CD14-positive monocyte (primary cell): Measurements from ENCODE around the gene YBX3. TPM values are rescaled to one million over a fixed set of nuclear protein-coding genes. Genes with fewer than 3 reads are reported as not detected.

Experiments
- DNase-seq, 3 donors: peaks; one replicate each; pipeline ENCODE4 v3.0.0-alpha.2; 2011 to 2022
- H2AFZ ChIP-seq: 2 replicates; pipeline ENCODE4 v1.6.0; 2012; ENCODE audit warnings: mild to moderate bottlenecking, low read depth, low read length, inconsistent platforms; ENCODE audit not compliant: insufficient read depth, poor library complexity, severe bottlenecking
- H3K27ac ChIP-seq, 2 donors: 1 replicate in 1 of 2; 2 replicates in 1 of 2; pipeline ENCODE4 v1.5.1; 2012 to 2013; ENCODE audit warnings: low read length in 2 of 2, control low read depth in 1 of 2, inconsistent platforms in 1 of 2, low read depth in 1 of 2, mild to moderate bottlenecking in 1 of 2
- H3K27me3 ChIP-seq, 2 donors: one replicate each; pipeline versions ENCODE4 v1.6.0 to v1.6.1; 2011 to 2013; ENCODE audit warnings: low read length in 2 of 2; ENCODE audit not compliant: control insufficient read depth in 2 of 2, insufficient read depth in 2 of 2
- H3K36me3 ChIP-seq, 2 donors: replicated peaks in 1 of 2; 1 replicate in 1 of 2; 2 replicates in 1 of 2; pipeline versions ENCODE4 v1.5.1 to v1.6.1; 2012 to 2013; ENCODE audit warnings: low read length in 2 of 2, control low read depth in 1 of 2, inconsistent platforms in 1 of 2, mild to moderate bottlenecking in 1 of 2; ENCODE audit not compliant: insufficient read depth in 2 of 2, control insufficient read depth in 1 of 2
- H3K4me1 ChIP-seq, 2 donors: 1 replicate in 1 of 2; 2 replicates in 1 of 2; pipeline versions ENCODE4 v1.5.1 to v1.6.1; 2012 to 2013; ENCODE audit warnings: low read length in 2 of 2, control low read depth in 1 of 2, inconsistent platforms in 1 of 2, mild to moderate bottlenecking in 1 of 2, moderate library complexity in 1 of 2; ENCODE audit not compliant: insufficient read depth in 2 of 2, control insufficient read depth in 1 of 2
- H3K4me2 ChIP-seq: replicated peaks from 2 replicates; pipeline ENCODE3; 2012; ENCODE audit warnings: low read length, moderate library complexity, mild to moderate bottlenecking; ENCODE audit not compliant: poor library complexity, severe bottlenecking; ENCODE audit errors: extremely low read depth
- H3K4me3 ChIP-seq, 3 experiments: fragments of 200-600 bp in 1 of 3; sonication (generic) in 1 of 3; replicated peaks in 1 of 3; 1 replicate in 2 of 3; 2 replicates in 1 of 3; pipeline ENCODE4 v1.5.1; 2011 to 2013; ENCODE audit warnings: low read length in 3 of 3, mild to moderate bottlenecking in 3 of 3, control low read depth in 2 of 3, low read depth in 2 of 3, inconsistent platforms in 1 of 3, moderate library complexity in 1 of 3
- H3K79me2 ChIP-seq: 2 replicates; pipeline ENCODE4 v1.6.0; 2012; ENCODE audit warnings: mild to moderate bottlenecking, control low read depth, inconsistent platforms, low read length, moderate library complexity; ENCODE audit not compliant: insufficient read depth
- H3K9ac ChIP-seq: 2 replicates; pipeline ENCODE4 v1.6.0; 2017; ENCODE audit warnings: low read length, mild to moderate bottlenecking; ENCODE audit not compliant: insufficient read depth, poor library complexity, severe bottlenecking
- H3K9me3 ChIP-seq, 2 donors: replicated peaks in 1 of 2; 1 replicate in 1 of 2; 2 replicates in 1 of 2; pipeline versions ENCODE4 v1.5.1 to v1.6.1; 2012 to 2013; ENCODE audit warnings: low read length in 2 of 2, control low read depth in 1 of 2; ENCODE audit not compliant: control insufficient read depth in 1 of 2, insufficient read depth in 1 of 2
- H4K20me1 ChIP-seq: 2 replicates; pipeline ENCODE4 v1.6.0; 2012; ENCODE audit warnings: mild to moderate bottlenecking, low read length, control low read depth, moderate library complexity; ENCODE audit not compliant: insufficient read depth
- H3K27ac Mint-ChIP-seq, 7 donors: one replicate each; pipeline ENCODE4 v1.8.0; 2020; ENCODE audit warnings: mild to moderate bottlenecking in 7 of 7, mixed read lengths in 7 of 7, moderate library complexity in 6 of 7, inconsistent platforms in 2 of 7
- H3K27me3 Mint-ChIP-seq, 3 donors: one replicate each; pipeline ENCODE4 v1.8.0; 2021 to 2022; ENCODE audit warnings: low read depth in 3 of 3, mild to moderate bottlenecking in 3 of 3, mixed read lengths in 3 of 3, moderate library complexity in 3 of 3, inconsistent platforms in 1 of 3
- H3K36me3 Mint-ChIP-seq, 2 donors: one replicate each; pipeline ENCODE4 v1.8.0; 2020; ENCODE audit warnings: mixed read lengths in 2 of 2, inconsistent platforms in 1 of 2, mild to moderate bottlenecking in 1 of 2
- H3K4me1 Mint-ChIP-seq: one replicate; pipeline ENCODE4 v1.8.0; 2020; ENCODE audit warnings: mild to moderate bottlenecking, mixed read lengths
- H3K4me3 Mint-ChIP-seq, 2 donors: one replicate each; pipeline ENCODE4 v1.8.0; 2020; ENCODE audit warnings: mild to moderate bottlenecking in 2 of 2, mixed read lengths in 2 of 2, moderate library complexity in 1 of 2
- H3K9me3 Mint-ChIP-seq, 7 donors: one replicate each; pipeline ENCODE4 v1.8.0; 2020 to 2022; ENCODE audit warnings: mixed read lengths in 7 of 7, mild to moderate bottlenecking in 6 of 7, moderate library complexity in 6 of 7, inconsistent platforms in 2 of 7
- WGBS: methylation state at CpG from one replicate; pipeline ENCODE4 v1.1.5; 2013; ENCODE audit warnings: missing lambda C conversion rate; ENCODE audit not compliant: insufficient coverage; 5-methylcytosine and 5-hydroxymethylcytosine counted together
- intact Hi-C, 2 donors: fragments of 100-400 bp; cut with micrococcal nuclease; formaldehyde crosslinking; loops; one replicate each; pipeline versions ENCODE4 v1.15.0 to v1.15.1; 2023
- polyA plus RNA-seq, 3 donors: library from polyadenylated mRNA; depleted of rRNA in 1 of 3; unstranded in 2 of 3; stranded (reverse) in 1 of 3; fragments of 300-500 nt in 2 of 3; fragments of >200 nt in 1 of 3; fragmentation: Illumina TruSeq in 2 of 3; gene quantifications; 1 replicate in 2 of 3; 2 replicates in 1 of 3; pipeline ENCODE4 v1.2.3, GENCODE V29; 2012 to 2021
- TF ChIP-seq, protein P1 (sequence below): fragments of 200-600 bp; IDR thresholded peaks from one replicate; pipeline ENCODE4 v1.8.0; 2022; ENCODE audit warnings: antibody characterized with exemption, mild to moderate bottlenecking

Gene YBX3
- polyA plus RNA-seq, 3 donors: 104 to 203 (median 131) TPM

DNA sequence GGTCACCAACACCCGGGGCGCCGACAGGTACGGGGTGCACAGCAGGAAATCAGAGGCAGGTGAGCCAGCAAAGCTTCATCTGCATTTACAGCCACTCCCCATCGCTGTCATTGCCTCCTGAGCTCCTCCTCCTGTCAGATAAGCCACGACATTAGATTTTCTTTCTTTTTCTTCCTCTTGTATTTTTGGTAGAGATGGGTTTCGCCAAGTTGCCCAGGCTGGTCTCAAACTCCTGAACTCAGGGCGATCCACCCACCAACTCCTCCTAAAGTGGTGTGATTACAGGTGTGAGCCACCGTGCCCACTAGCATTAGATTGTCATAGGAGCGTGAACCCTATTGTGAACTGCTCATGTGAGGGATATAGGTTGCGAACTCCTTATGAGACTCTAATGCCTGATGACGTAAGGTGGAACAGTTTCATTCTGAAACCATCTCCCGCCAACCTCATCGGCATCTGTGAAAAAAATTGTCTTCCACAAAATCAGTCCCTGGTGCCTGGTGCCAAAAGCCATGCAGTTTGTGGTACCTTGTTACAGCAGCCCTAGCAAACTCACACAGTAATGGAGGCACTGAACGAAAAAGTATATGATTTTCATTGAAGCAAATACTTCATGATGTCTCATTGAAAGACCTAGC, 50.8 kb downstream of the YBX3 start:
- H3K9ac ChIP-seq: no peak overlapping the region
- H3K9me3 ChIP-seq: no peaks in the 10 kb centered on the region
- H4K20me1 ChIP-seq: no peaks in the 10 kb centered on the region
- H3K27me3 Mint-ChIP-seq: peaks cover 63 to 85% (median 67%) of the 10 kb centered on the region in 3 donors
- H3K9me3 Mint-ChIP-seq: peaks cover 0 to 8% (median 4%) of the 10 kb centered on the region in 7 donors
- H3K4me3 Mint-ChIP-seq: peak overlapping the region in 1 of 2 donors; percentile 85
- H3K36me3 ChIP-seq: no peaks in the 10 kb centered on the region
- H3K79me2 ChIP-seq: no peaks in the 10 kb centered on the region
- no peak overlapping the region for H3K27ac ChIP-seq
- H3K4me1 ChIP-seq: peaks cover 23 to 28% of the 10 kb centered on the region in 2 donors
- DNase-seq: no peak
- no peak overlapping the region for H3K4me3 ChIP-seq
- no peak overlapping the region for H3K27ac Mint-ChIP-seq
- peaks cover 0 to 3% of the 10 kb centered on the region in 2 donors for H3K36me3 Mint-ChIP-seq
- 46% methylated on average over 8 of the region's 15 CpGs for WGBS
- H2AFZ ChIP-seq: no peak overlapping the region
- TF ChIP-seq, protein P1, sequence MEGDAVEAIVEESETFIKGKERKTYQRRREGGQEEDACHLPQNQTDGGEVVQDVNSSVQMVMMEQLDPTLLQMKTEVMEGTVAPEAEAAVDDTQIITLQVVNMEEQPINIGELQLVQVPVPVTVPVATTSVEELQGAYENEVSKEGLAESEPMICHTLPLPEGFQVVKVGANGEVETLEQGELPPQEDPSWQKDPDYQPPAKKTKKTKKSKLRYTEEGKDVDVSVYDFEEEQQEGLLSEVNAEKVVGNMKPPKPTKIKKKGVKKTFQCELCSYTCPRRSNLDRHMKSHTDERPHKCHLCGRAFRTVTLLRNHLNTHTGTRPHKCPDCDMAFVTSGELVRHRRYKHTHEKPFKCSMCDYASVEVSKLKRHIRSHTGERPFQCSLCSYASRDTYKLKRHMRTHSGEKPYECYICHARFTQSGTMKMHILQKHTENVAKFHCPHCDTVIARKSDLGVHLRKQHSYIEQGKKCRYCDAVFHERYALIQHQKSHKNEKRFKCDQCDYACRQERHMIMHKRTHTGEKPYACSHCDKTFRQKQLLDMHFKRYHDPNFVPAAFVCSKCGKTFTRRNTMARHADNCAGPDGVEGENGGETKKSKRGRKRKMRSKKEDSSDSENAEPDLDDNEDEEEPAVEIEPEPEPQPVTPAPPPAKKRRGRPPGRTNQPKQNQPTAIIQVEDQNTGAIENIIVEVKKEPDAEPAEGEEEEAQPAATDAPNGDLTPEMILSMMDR: no peak
- peaks cover 47 to 63% of the 10 kb centered on the region in 2 donors for H3K27me3 ChIP-seq
- intact Hi-C loops: no loop called here
- H3K4me2 ChIP-seq: no peak overlapping the region
- peaks cover 48% of the 10 kb centered on the region for H3K4me1 Mint-ChIP-seq

DNA sequence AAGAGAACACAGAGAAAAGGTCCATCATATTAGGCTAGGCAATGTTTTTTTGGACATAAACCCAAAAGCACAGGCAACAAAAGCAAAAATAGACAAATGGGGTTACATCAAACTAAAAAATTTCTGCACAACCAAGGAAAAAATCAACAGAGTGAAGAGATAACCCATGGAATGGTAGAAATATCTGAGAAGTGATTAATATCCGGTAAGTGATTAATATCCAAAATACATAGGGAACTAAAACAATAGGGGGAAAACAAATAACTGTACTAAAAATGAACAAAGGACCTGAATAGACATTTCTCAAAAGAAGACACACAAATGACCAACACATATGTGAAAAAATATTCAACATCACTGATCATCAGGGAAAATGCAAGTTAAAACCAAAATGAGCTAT, 53.6 kb downstream of the YBX3 start:
- no peaks in the 10 kb centered on the region for H3K79me2 ChIP-seq
- H3K36me3 ChIP-seq: no peaks in the 10 kb centered on the region
- WGBS: no CpG with 5 or more reads among the region's 1 CpG
- no peak overlapping the region for H3K27ac Mint-ChIP-seq
- H3K9ac ChIP-seq: no peak overlapping the region
- peaks cover 44 to 62% (median 50%) of the 10 kb centered on the region in 3 donors for H3K27me3 Mint-ChIP-seq
- H2AFZ ChIP-seq: no peak overlapping the region
- peaks cover 30 to 44% of the 10 kb centered on the region in 2 donors for H3K27me3 ChIP-seq
- H3K9me3 ChIP-seq: no peaks in the 10 kb centered on the region
- H3K27ac ChIP-seq: no peak overlapping the region
- no peak overlapping the region for H3K4me3 ChIP-seq
- DNase-seq: no peak
- peaks cover 0 to 14% (median 4%) of the 10 kb centered on the region in 7 donors for H3K9me3 Mint-ChIP-seq
- TF ChIP-seq, protein P1: no peak
- H3K36me3 Mint-ChIP-seq: peaks cover 0 to 3% of the 10 kb centered on the region in 2 donors
- intact Hi-C loops: no loop called here
- peaks cover 19 to 20% of the 10 kb centered on the region in 2 donors for H3K4me1 ChIP-seq
- peak overlapping the region in 1 of 2 donors; percentile 62 for H3K4me3 Mint-ChIP-seq
- no peak overlapping the region for H3K4me2 ChIP-seq
- peaks cover 39% of the 10 kb centered on the region for H3K4me1 Mint-ChIP-seq
- no peaks in the 10 kb centered on the region for H4K20me1 ChIP-seq
